ENCODE measurements around the gene USP19. TPM values are rescaled to one million over a fixed set of nuclear protein-coding genes. Genes with fewer than 3 reads are reported as not detected.

USP19 gene
- total RNA-seq, 1 experiment from 2014 or later, result 18.5 TPM

DNA sequence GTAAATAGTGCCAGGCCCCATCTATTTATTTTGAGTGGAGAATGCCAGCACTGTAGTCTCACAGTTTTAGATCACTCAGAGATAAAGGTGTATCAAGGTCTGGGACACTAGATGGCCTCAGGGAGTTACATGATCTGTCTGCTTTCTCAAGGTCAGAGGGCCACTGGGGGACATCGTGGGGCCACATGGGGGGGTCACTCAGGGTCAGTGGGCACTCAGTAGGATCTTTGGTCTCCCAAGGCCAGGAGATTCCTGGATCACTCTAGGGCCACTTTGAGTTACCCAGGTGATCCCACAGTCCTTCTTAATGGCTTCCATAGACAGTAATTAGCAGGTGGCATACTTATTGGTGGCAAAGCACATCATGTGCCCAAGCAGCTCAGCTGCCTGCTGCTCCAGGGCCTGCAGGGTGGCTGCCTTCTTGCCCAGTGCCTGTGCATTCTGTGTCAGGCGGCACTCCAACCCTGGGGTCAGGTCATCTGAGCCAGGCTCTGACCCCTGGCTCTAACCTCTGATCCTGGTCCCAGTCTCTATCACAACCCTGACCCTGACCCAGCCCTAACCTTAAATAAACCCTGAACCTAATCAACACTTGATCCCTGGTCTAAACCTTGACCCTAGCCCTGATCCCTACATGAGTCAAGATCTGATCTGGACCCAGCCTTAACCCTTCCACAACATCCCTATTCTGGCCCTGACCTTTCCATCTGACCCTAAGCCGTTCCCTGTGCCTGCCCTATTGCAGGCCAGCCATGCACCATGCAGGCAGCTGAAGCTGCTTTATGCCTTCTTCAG, 14.0 kb upstream of the USP19 start:
- DNase-seq (ENCODE audit: low spot score), result no peak

DNA sequence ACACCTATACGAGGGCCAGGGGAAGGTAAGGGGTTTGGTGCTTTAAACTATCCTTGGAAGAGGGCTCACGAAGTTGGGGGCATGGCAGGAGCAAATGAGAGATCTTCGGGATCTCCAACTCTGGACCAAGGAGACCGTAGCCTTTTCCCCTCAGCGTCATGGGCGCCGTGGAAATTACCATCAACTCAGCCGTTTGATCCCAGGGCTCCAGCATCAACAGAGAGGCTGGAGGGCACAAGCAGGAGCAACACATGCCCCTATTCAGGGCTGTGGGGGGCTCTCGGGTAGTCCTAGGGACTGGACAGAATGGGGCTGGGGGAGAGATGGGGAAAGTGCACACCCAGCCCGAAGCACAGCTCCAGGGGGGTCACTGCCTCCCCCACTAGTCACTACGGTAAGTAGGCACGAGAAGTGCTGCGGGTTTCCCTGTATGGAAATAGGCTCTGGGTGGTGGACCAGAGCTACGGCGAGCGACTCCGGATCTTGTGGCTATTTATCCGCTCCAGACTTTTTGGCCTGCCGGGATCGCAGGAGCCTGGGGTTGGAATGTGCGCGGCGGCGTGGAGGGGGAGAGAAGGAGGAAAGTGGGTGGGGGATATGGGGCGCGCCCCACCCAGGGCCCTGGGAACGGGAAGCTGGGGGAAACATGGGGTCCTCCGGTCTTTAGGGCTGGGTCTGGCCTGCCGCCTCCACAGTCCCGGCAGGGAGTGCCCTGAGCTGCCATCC, 12.8 kb upstream of the USP19 start:
- DNase-seq (ENCODE audit: low spot score), result peak; percentile 64

DNA sequence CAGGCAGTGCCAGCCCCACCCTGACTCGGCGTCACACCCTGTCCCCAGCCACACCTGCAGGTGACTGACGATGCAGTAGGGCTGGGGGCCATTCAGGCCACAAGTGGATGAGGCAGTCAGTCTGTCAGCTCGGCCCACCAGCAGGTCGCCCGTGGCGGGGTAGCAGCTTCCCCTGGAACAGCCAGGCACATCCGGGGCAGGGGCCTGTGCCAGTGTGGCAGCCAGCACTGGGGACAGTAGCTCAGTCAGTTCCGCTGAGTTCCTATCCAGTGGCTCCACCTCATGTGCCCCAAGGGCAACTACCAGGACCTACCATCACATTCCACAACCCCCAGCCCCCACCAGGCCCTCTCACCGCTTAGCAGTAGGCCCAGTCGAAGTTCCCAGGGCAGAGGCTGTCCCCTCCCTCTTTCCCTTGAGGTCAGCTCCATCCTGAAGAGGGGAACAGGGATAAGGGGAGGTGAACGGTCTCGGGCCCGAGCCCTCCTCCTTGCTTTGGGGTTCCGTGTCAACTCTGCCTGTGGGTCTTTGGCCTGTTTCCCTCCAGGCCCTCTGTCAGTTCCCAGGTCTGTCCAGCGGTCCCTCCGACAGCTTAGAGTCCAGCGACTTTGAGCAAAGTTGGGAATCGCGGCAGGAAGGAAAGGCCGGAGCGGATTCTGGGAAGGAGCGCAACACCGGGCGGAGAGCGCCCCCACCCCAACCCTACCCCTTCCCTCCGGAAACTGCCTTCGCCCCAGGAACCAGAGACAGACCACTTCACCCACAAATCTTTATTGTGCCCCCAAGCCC, 12.0 kb upstream of the USP19 start, which contains the start of gene LAMB2:
LAMB2 (minus strand) TSS at position 614 of the 789 bp plus-strand sequence; CDS start at position 431, 183 bp downstream.
- DNase-seq (ENCODE audit: low spot score), result peak; percentile 42

DNA sequence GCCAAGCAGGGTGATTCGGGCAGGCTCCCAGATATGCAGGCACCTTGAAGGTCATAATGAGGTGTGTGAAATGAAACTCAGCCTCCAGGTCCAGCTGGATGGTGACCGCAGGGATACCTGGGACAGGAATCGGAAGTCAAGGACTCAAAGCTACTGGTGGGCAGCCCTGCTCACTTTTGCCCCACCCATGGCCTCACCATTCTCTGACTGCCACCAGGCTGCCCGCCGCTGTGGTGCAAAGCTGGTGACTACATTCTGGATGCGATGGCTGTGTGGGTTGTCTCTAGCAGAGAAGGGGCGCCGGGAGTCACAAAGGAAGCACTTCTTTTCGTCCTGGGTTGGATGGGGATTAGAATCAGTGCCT, 11.4 kb upstream of the USP19 start:
- no peak for DNase-seq (ENCODE audit: low spot score)

DNA sequence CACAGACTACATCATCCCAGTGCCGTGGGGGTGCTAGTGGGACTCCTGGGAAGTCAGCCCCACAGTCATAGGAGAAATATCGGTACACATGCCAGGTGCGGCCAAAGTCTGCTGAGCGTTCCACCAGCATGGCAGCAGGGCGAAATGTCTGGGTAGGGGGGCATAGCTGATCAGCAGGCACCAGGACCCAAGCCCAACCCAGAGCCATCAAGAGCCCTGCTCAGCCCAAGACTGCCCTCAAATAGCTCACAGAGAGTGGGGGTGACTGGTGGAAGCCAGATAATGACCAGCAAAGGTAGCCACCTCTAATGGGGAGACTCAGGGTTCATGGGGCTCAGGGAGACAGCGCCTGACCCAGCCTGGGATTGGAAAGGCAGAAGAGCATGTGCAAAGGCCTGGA, 11.0 kb upstream of the USP19 start:
- no peak for DNase-seq (ENCODE audit: low spot score)

DNA sequence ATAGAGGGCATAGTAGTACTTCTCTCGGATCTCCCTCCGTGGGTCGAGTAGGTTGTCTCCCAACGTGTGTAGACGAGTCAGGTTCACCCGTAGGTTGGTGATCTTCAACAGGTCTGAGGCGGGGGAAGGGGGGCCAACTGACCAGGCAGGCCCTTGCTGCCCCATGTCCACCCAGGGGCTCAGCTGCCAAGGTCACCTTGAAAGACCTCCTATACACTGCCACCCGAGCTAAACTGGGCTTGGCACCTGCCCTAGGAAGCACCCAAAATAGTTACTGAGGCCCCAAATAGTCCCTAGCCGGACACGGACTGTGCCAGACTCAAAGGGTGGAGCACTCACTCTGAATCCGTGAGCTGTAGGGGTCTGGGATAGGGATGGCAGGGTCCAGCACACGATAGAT, 10.4 kb upstream of the USP19 start:
- DNase-seq (ENCODE audit: low spot score), result no peak

DNA sequence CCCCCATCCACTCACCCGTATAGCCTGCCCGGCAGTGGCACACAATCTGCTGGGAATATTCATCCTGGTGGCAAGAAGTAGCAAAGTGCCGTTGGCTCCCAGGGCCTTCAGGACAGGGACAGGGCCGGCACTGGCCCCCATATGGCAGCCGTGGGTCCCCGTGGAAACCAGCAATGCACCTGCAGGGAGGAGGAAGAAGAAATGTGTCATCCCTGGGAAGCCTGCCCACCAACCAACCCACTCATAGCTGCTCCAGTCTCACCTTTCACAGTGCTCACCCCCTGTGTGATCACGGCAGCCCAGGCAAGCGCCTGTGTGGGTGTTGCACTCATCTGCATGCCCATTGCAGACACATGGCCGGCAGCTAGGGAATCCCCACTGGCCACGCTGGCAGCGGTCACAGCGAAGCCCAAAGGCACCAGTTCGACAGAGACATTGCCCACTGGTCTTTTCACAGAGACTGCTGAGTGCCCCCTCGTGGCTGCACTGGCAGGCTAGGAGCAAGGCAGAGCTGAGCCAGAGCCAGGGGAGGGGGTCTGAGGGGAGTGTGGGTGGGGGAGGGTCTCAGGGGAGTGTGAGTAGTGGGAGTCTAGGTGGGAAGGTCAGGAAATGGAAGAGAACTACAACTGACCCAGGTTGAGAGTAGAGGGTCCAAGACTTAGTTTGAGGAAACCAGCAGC, 4.5 kb upstream of the USP19 start:
- no peak for DNase-seq (ENCODE audit: low spot score)

DNA sequence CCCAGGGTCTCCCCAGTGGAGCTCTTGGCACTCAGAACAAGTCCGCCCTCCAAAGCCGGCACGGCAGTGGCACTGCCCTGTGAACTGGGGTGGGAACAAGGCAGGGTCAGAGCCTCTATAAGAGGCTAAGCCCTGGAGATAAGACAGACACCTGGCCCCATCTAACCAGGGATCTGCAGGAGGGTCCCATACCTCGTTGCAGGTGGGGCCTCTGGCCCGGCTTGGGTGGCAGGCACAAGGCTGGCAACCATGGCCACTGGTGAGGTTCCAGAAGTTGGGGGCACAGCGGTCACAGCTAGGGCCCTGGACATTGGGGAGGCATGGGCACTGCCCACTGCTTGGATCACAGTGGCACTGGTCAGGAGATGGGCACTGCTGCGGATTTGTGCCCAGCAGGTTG, 3.6 kb upstream of the USP19 start:
- DNase-seq (ENCODE audit: low spot score), result no peak

DNA sequence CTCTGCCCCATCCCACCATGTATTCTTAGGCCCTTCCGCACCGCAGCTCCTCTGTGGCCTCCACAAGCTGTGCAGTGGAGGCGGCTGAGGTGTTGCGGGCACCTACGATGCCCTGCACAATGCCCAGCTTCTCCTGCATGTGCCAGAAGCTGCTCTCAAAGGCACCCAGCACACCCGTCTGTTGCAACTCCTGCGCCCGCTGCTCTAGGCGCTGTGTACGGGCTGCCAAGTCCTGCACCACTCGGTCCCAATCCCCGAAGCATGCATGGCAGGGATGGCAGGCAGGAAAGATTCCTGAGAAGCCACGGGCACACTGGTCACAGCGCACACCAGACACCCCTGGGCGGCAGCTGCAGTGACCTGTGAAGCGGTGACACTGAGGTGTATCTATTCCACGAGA, 3.1 kb upstream of the USP19 start:
- no peak for DNase-seq (ENCODE audit: low spot score)

DNA sequence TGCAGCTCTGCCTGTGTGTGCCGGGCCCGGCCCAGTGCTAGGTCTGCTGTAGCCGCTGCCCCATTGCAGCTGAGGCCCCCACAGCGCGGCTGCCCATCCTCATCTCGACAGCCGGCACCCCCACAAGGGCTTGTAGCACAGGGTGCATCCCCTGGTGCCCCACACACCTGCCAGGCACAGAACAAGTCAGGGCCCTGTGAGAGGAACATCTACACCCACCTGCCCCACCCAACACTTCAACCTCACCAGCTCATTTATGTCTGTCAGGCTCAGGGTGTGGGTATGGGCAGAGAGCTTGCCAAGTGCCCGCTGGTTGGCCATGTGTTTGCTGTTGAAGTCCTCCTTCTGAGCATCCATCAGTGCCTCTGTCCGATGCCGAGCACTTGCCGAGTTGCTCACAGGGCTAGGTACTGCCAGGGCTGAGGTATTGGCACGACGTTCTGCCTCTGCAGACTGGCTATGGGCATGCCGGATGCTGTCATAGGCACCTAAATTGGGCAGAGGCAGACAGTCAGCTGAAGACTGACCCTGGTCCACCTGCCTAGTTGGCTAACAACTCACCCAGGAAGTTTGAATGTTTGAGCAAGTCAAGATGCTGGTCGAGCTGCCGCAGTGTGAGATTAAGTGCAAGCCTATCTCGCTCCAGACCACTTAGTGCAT, 2.4 kb upstream of the USP19 start:
- no peak for DNase-seq (ENCODE audit: low spot score)

DNA sequence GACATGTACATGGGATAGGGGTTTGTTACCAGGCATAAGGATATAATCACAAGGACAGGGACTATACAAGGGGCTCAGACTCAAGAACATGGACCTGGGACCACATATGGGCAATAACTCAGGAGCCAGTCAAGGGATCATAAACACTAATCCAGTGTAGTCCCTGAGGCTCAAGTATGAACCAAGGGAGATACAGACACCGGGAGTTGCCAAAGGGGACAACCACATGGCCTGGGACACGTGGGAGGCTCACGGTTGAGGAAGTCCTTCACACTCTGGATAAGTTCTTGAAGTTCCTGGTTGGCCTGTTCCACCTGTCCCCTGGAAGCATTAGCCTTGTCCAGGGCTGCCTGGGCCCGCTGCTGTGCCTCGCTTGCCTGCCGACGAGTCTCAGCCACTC, 1.8 kb upstream of the USP19 start:
- DNase-seq (ENCODE audit: low spot score), result no peak

DNA sequence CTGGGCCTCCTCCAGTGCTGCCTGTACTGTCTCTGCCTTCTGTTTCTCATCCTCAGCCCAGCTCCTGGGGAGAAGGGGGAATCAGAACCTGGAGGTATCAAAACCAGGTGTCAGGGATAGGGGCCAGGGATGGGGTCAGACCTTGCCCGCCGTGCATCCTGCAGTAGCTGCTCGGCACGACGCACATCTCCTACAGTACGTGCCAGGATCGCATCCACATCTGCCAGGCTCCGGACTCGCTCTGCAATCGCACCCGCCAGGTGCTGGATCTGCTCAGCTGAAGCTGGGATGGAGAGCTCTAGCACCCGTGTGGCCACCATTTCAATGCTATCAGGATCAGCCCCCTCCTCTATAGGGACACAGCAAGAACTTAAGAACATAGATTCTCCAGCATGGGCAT, 1.4 kb upstream of the USP19 start:
- DNase-seq (ENCODE audit: low spot score), result no peak

DNA sequence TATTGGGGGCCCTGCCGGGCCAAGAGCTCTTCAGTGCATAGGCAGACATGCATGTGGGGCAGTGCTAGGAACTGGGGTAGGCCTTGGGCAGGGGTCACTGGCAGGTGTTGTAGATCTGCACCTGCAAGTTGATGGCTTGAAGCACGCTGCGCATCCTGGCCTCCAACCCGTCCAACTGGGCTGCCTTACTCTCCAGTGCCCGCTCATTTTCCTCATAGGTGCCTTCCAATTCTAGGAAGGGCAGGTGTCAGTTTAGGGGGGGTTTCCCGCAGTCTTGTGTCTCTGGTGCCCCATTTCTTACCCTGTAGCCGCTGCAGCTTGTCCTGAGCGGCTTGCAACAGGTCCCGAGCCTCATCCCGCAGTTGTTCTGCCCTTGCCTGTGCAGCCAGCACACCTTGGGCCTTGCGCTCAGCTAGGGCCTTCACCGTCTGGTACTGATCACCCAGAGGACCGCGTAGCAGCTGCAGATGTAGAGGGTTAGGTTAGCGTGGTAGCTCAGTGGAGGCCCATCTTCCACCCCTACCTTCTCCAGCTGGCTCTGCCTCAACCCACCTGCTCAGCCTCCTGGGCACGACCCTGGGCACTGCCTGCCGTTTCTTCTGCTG, 611 bp upstream of the USP19 start:
- DNase-seq (ENCODE audit: low spot score), result no peak

DNA sequence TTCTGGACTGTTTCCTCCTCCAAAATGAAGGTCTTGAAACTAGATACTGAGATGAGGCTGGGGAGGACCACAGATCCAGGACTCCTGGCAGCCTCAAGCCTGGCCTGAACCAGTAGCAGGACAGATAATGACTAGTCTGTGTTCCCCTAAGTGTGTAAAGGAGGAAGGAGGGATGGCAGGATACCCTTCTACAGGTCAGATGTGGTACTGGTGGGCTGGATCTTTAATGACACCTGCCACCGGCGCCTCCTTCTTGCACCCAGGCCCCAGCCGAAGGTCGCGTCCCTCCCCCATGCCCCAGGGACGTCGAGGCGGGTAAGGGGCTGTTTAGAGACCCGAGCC, 556 bp downstream of the USP19 start:
- no peak for DNase-seq (ENCODE audit: low spot score)

DNA sequence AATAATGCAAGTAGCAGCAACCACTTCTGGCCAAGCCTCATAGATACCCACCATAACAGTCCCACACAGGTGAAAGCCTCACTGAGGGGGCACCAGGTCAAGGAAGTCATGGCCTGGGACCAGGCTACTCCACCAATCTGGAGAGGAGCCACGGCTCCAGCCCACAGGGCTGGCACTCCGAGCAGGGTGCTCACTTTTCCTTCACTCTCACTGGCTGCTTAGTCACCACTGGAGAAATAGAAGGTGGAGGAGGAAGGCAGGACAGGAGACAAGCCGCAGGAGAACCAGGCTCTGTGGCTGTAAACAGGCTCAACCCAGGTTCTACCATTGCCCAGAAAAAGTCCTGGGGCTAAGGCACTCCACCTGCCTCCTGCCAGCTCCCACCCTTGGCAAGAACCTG, 1.2 kb downstream of the USP19 start:
- DNase-seq (ENCODE audit: low spot score), result no peak

DNA sequence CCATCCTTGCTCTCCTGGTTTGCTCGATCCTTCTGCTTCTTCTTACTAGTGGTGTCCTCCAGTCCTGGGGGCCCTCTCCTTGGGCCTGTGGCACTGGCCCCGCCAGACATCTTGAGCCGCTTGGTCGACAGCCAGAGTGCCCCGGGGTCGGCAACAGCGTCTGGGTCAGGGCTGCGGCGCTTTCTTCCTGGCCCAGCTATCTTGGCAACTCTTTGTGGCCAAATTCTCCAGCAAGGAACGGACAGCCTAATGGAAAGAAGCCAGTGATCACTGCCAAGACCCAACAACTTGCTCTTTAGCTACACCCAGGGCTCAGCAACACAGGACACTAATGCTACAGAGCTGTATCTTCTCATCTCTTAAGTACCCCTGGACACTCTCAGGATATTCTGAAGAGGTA, 1.6 kb downstream of the USP19 start:
- DNase-seq (ENCODE audit: low spot score), result no peak

DNA sequence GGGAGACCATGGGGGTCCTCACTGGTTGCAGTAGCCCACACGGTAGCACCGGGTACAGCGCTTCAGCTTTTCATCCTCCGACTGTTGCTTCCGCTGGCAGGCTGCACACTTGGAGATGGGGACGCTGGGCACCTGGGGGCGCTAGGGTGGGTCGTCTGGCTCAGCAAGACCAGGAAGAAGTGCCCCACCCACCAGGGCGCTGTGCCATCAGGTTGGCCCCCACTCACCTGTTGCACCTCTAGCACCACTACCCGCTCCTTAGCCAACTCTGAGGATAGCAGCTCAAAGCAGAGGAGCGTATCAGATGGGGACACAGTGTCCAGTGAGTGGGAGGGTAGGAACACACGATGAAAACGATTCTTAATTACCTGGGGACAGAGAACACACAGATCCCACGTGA, 8.4 kb downstream of the USP19 start:
- no peak for DNase-seq (ENCODE audit: low spot score)

DNA sequence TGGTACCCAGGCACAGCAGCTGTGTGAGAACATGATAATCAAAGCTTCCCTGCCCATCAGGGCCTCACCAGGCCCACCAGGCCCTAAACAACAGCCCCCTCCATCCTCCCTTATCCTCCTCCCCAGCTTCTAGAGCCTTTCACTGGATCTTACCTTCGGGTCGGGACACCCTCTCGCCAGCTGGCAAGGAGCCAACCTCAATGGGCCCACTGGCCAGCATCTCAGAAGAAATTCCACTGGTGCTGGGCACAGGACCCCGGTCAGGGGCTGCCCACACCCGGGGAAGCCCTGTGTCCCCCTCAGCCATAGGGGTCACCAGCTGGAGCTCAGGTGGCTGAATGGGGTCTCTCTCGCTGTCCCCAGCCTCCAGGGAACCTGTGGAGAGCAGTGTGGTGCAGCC, 9.3 kb downstream of the USP19 start:
- no peak for DNase-seq (ENCODE audit: low spot score)

DNA sequence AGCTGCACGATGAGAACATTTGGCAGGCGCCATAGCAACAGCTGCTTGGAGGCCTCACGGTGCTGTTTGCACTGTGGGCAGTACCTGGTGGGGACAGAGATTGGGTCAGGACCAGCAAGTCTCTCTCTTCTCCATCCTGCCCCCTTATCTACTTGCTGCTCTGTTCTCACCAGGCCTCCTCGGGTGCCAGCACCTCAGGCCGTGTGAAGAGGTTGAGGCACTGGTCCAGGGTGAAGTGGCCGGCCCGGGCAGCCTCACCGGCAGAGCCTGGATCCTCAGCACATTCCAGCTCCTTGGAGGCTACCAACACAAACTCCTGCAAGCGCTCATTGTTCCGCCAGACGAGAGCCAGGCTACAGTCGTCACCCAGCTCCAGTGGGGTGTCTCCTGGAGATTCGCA, 9.8 kb downstream of the USP19 start:
- DNase-seq (ENCODE audit: low spot score), result no peak

DNA sequence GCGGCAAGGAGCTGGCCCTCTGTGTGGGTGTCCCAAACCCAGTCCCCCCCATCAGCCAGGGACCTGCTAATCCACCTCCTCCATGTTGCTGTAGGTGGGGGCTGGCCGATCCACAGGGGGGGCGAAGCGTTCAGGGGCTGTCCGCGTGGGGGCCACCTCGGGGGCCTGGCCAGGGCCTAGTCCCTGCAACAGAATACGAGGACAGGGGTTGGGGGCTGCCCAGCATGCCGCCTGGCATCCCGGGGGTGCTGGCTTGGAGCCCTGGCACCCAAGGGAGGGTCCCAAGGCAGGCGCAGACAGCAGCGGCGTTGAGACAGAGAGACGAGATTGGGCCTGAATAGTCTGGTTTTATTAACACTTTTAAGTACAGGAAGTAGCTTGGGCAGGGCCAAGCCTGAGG, 12.3 kb downstream of the USP19 start:
- DNase-seq (ENCODE audit: low spot score), result no peak

Data from H4 (cell line).